IMR-90 (cell line): ENCODE measurements around the gene OST4. TPM values are rescaled to one million over a fixed set of nuclear protein-coding genes. Genes with fewer than 3 reads are reported as not detected.

Source experiments
- ATAC-seq: fragments of 200-7000 bp; cut with Tn5 transposase; 2 replicates; pipeline ENCODE4 v1.9.1; 2020; ENCODE audit warnings: low read depth, mild to moderate bottlenecking, moderate library complexity
- BruUV-seq: library from RNA; stranded (reverse); fragments of 400-500 nt; replicated peaks from 2 replicates; lab custom pipeline; 2021; lab: Mats Ljungman, UMichigan
- CTCF ChIA-PET: fragments of 300-600 bp; formaldehyde crosslinking; extraction: SDS; loops from one replicate; lab custom pipeline; 2021; ENCODE audit warnings: antibody characterized with exemption; lab: Yijun Ruan, JAX
- POLR2A ChIA-PET: fragments of 300-600 bp; sonication (Branson Sonifier 250); formaldehyde crosslinking; loops from one replicate; lab custom pipeline; 2022; ENCODE audit warnings: antibody characterized with exemption; ENCODE audit not compliant: unreplicated experiment; lab: Charles Lee
- DNase-seq: peaks from one replicate; pipeline ENCODE4 v3.0.0; 2013
- H2AFZ ChIP-seq: replicated peaks from 2 replicates; pipeline ENCODE3; 2013; ENCODE audit warnings: low read length, mild to moderate bottlenecking; ENCODE audit not compliant: poor library complexity
- H2AK5ac ChIP-seq: 2 replicates; pipeline ENCODE4 v1.6.1; 2013; ENCODE audit warnings: low read depth, low read length, inconsistent platforms
- H2AK9ac ChIP-seq: replicated peaks from 2 replicates; pipeline ENCODE3; 2013; ENCODE audit warnings: mild to moderate bottlenecking, low read depth, low read length, moderate library complexity; ENCODE audit not compliant: poor library complexity
- H2BK120ac ChIP-seq: 2 replicates; pipeline ENCODE4 v1.6.1; 2013; ENCODE audit warnings: low read depth, low read length, inconsistent platforms
- H2BK15ac ChIP-seq: 3 replicates; pipeline ENCODE4 v1.6.1; 2013; ENCODE audit warnings: low read depth, low read length, inconsistent platforms
- H2BK20ac ChIP-seq: 2 replicates; pipeline ENCODE4 v1.6.1; 2013; ENCODE audit warnings: low read depth, mild to moderate bottlenecking, inconsistent platforms, low read length, moderate library complexity
- H2BK5ac ChIP-seq: 2 replicates; pipeline ENCODE4 v1.6.1; 2013; ENCODE audit warnings: mild to moderate bottlenecking, low read depth, low read length, inconsistent platforms; ENCODE audit not compliant: poor library complexity, severe bottlenecking
- H3K14ac ChIP-seq: replicated peaks from 2 replicates; pipeline ENCODE4 v1.6.1; 2013; ENCODE audit warnings: low read depth, low read length, inconsistent platforms
- H3K18ac ChIP-seq: 2 replicates; pipeline ENCODE4 v1.6.1; 2013; ENCODE audit warnings: low read depth, low read length, control low read depth
- H3K23ac ChIP-seq: 2 replicates; pipeline ENCODE4 v1.6.1; 2013; ENCODE audit warnings: low read depth, low read length, inconsistent platforms
- H3K27ac ChIP-seq: 2 replicates; pipeline ENCODE4 v1.5.1; 2013; ENCODE audit warnings: mild to moderate bottlenecking, control low read depth, low read length; ENCODE audit not compliant: insufficient read depth
- H3K27me3 ChIP-seq: 2 replicates; pipeline ENCODE4 v1.6.1; 2013; ENCODE audit warnings: low read length; ENCODE audit not compliant: control insufficient read depth, insufficient read depth
- H3K36me3 ChIP-seq: 2 replicates; pipeline ENCODE4 v1.6.1; 2013; ENCODE audit warnings: low read length, mixed read lengths; ENCODE audit not compliant: control insufficient read depth, insufficient read depth
- H3K4ac ChIP-seq: 2 replicates; pipeline ENCODE4 v1.6.1; 2013; ENCODE audit warnings: low read depth, low read length, inconsistent platforms
- H3K4me1 ChIP-seq: 2 replicates; pipeline ENCODE4 v1.6.1; 2013; ENCODE audit warnings: low read length, mixed read lengths; ENCODE audit not compliant: control insufficient read depth, insufficient read depth
- H3K4me2 ChIP-seq: 2 replicates; pipeline ENCODE4 v1.6.1; 2013; ENCODE audit warnings: low read depth, mild to moderate bottlenecking, control low read depth, low read length, moderate library complexity
- H3K4me3 ChIP-seq: 2 replicates; pipeline ENCODE4 v1.5.1; 2013; ENCODE audit warnings: low read depth, mild to moderate bottlenecking, control low read depth, low read length, moderate library complexity; ENCODE audit not compliant: insufficient read depth
- H3K56ac ChIP-seq: 2 replicates; pipeline ENCODE4 v1.6.1; 2013; ENCODE audit warnings: low read length, inconsistent platforms; ENCODE audit not compliant: insufficient read depth; ENCODE audit errors: extremely low read depth
- H3K79me1 ChIP-seq, 2 experiments: 2 replicates each; pipeline ENCODE4 v1.6.1; 2013; ENCODE audit warnings: low read length in 2 of 2, inconsistent platforms in 1 of 2, low read depth in 1 of 2
- H3K9ac ChIP-seq: 2 replicates; pipeline ENCODE4 v1.6.1; 2013; ENCODE audit warnings: low read depth, low read length, control low read depth
- H3K9me1 ChIP-seq: 2 replicates; pipeline ENCODE4 v1.6.1; 2013; ENCODE audit warnings: low read length, inconsistent platforms; ENCODE audit not compliant: insufficient read depth
- H3K9me3 ChIP-seq: 2 replicates; pipeline ENCODE4 v1.6.1; 2013; ENCODE audit warnings: low read length; ENCODE audit not compliant: control insufficient read depth, insufficient read depth
- H4K20me1 ChIP-seq: 2 replicates; pipeline ENCODE4 v1.6.1; 2013; ENCODE audit warnings: low read length, inconsistent platforms; ENCODE audit not compliant: insufficient read depth
- H4K5ac ChIP-seq: 2 replicates; pipeline ENCODE4 v1.6.1; 2013; ENCODE audit warnings: mild to moderate bottlenecking, low read depth, low read length, control low read depth
- H4K8ac ChIP-seq, 2 experiments: 2 replicates each; pipeline ENCODE4 v1.6.1; 2013; ENCODE audit warnings: low read depth in 2 of 2, low read length in 2 of 2, control low read depth in 1 of 2, inconsistent platforms in 1 of 2
- H4K91ac ChIP-seq: 2 replicates; pipeline ENCODE4 v1.6.1; 2013; ENCODE audit warnings: low read depth, low read length, inconsistent platforms; ENCODE audit not compliant: insufficient read depth
- MAFK ChIP-seq: IDR thresholded peaks from 2 replicates; pipeline ENCODE4 v1.6.1; 2012; ENCODE audit warnings: low read depth, low read length, improper control_type of control experiment
- NFE2L2 ChIP-seq: fragments of 150-350 bp; IDR thresholded peaks from 2 replicates; pipeline ENCODE4 v1.6.1; 2016; ENCODE audit warnings: low read depth, mild to moderate bottlenecking, low read length
- WGBS, 2 experiments: methylation state at CpG; one replicate each; pipeline versions ENCODE4 v1.1.5 to v1.1.7; 2013; ENCODE audit warnings: missing lambda C conversion rate in 2 of 2; ENCODE audit not compliant: insufficient read length in 1 of 2; ENCODE audit errors: extremely low coverage in 2 of 2; 5-methylcytosine and 5-hydroxymethylcytosine counted together
- dilution Hi-C: fragments of 300-500 bp; cut with HindIII; formaldehyde crosslinking; loops from one replicate; pipeline ENCODE4 v1.14.3; 2018; ENCODE audit warnings: low sequenced_read_pairs; ENCODE audit not compliant: unreplicated experiment
- in situ Hi-C: fragments of 300-500 bp; cut with MboI; formaldehyde crosslinking; loops from 3 replicates; pipeline ENCODE4 v1.14.3; 2019; ENCODE audit warnings: low sequenced_read_pairs, inconsistent platforms, mixed read lengths
- intact Hi-C: fragments of 100-400 bp; cut with micrococcal nuclease; formaldehyde crosslinking; loops from 2 replicates; pipeline ENCODE4 v1.10.0; 2022
- polyA plus RNA-seq, 3 experiments: library from polyadenylated mRNA; depleted of rRNA; stranded (reverse); fragments of >200 nt; gene quantifications; 2 replicates each; pipeline ENCODE4 v1.2.3, GENCODE V29; 2012; ENCODE audit warnings: low replicate concordance in 1 of 3
- total RNA-seq: library from RNA; depleted of rRNA; stranded (reverse); fragments of >200 nt; gene quantifications from 2 replicates; pipeline ENCODE4 v1.2.3, GENCODE V29; 2012

The OST4 gene
- total and polyA plus RNA-seq, 2 of the 4 experiments (the other 2 are of a cell fraction): 386 to 806 TPM

- H3K14ac ChIP-seq: no peak overlapping the region
- no peak overlapping the region for H4K91ac ChIP-seq
- intact Hi-C loops: no loop called here
- H2BK20ac ChIP-seq: no peak overlapping the region
- ATAC-seq (no peak), DNase-seq (no peak)
- H2AFZ ChIP-seq: no peak overlapping the region
- H2AK9ac ChIP-seq: no peak overlapping the region
- no TSS peak for BruUV-seq
- no peak overlapping the region for H3K23ac ChIP-seq
- H3K9me3 ChIP-seq: no peaks in the 10 kb centered on the region
- 90% methylated on average over 4 of the region's 8 CpGs; no CpG with 5 or more reads in 1 of the 2 experiments for WGBS, 2 experiments
- H3K27me3 ChIP-seq: no peaks in the 10 kb centered on the region
- H3K4me2 ChIP-seq: no peak overlapping the region
- dilution Hi-C loops: no loop called here
- CTCF ChIA-PET: no interaction called here
- H3K4me3 ChIP-seq: no peak overlapping the region
- no peak overlapping the region for H3K9ac ChIP-seq
- H2BK5ac ChIP-seq: no peak overlapping the region
- no peak overlapping the region for H4K8ac ChIP-seq
- in situ Hi-C loops: no loop called here
- TF ChIP-seq MAFK (no peak), NFE2L2 (no peak)
- no peak overlapping the region for H4K5ac ChIP-seq
- H3K4ac ChIP-seq: no peak overlapping the region
- POLR2A ChIA-PET: no interaction called here
- H3K36me3 ChIP-seq: peaks cover 31% of the 10 kb centered on the region
- H3K56ac ChIP-seq: no peak overlapping the region
- no peak overlapping the region for H2AK5ac ChIP-seq
- H2BK15ac ChIP-seq: no peak overlapping the region
- peaks cover 13% of the 10 kb centered on the region for H3K9me1 ChIP-seq
- peaks cover 0 to 28% of the 10 kb centered on the region in 2 experiments; a peak in 2 of 4 replicates for H3K79me1 ChIP-seq
- peaks cover 5% of the 10 kb centered on the region for H3K4me1 ChIP-seq
- no peak overlapping the region for H3K27ac ChIP-seq
- peaks cover 13% of the 10 kb centered on the region for H4K20me1 ChIP-seq
- no peak overlapping the region for H3K18ac ChIP-seq
- no peak overlapping the region for H2BK120ac ChIP-seq
Measured at GRCh38 chr2:27053776-27054175, 17.7 kb downstream of the OST4 start.
